HCT116 (cell line): ENCODE results near the gene RS1. TPM values are rescaled to one million over a fixed set of nuclear protein-coding genes. Genes with fewer than 3 reads are reported as not detected.

ENCODE experiments used
- ATAC-seq: fragments of 200-7000 bp; cut with Tn5 transposase; 2 replicates; pipeline ENCODE4 v1.9.1; 2020; ENCODE audit warnings: mild to moderate bottlenecking, moderate library complexity
- BruUV-seq: library from RNA; stranded (reverse); fragments of 400-500 nt; replicated peaks from 2 replicates; lab custom pipeline; 2021; lab: Mats Ljungman, UMichigan
- CTCF ChIA-PET: fragments of 300-600 bp; sonication (Branson Sonifier 250); formaldehyde crosslinking; loops from one replicate; lab custom pipeline; 2021; ENCODE audit warnings: antibody characterized with exemption; lab: Charles Lee
- POLR2A ChIA-PET: fragments of 300-600, 350-600 bp; sonication (Branson Sonifier 250); formaldehyde crosslinking; loops from one replicate; lab custom pipeline; 2021; ENCODE audit warnings: antibody characterized with exemption; lab: Charles Lee
- RAD21 ChIA-PET, 2 experiments: fragments of 300-600 bp; sonication (Branson Sonifier 250); formaldehyde crosslinking; loops; one replicate each; lab custom pipeline; 2023; ENCODE audit warnings: low total read pairs in 2 of 2; ENCODE audit not compliant: uncharacterized antibody in 2 of 2, unreplicated experiment in 2 of 2, low non-redundant PET in 1 of 2; lab: Charles Lee
- DNase-seq: peaks from one replicate; pipeline ENCODE4 v3.0.0-alpha.2; 2010; ENCODE audit warnings: low read depth, low spot score
- H2AFZ ChIP-seq: fragments of 200-600 bp; shearing (Covaris generic), sonication (generic); 2 replicates; pipeline ENCODE4 v1.6.1; 2017; ENCODE audit warnings: low read depth, mixed run types, mixed read lengths, antibody characterized with exemption, low read length; ENCODE audit not compliant: poor library complexity, severe bottlenecking
- H3K27ac ChIP-seq: 2 replicates; pipeline ENCODE4 v1.5.1; 2012; ENCODE audit warnings: low read depth, low read length
- H3K27me3 ChIP-seq: fragments of 200-600 bp; sonication (generic); 2 replicates; pipeline ENCODE4 v1.6.1; 2016; ENCODE audit warnings: mixed run types, low read length, mixed read lengths; ENCODE audit not compliant: insufficient read depth
- H3K36me3 ChIP-seq, 2 experiments: fragments of 200-500 bp in 1 of 2; fragments of 200-600 bp in 1 of 2; sonication (Bioruptor generic) in 1 of 2; sonication (generic) in 1 of 2; 2 replicates each; pipeline versions ENCODE4 v1.5.1 to v1.6.1; 2014 to 2016; ENCODE audit warnings: low read length in 2 of 2, inconsistent platforms in 1 of 2, mixed read lengths in 1 of 2, mixed run types in 1 of 2; ENCODE audit not compliant: insufficient read depth in 2 of 2, control insufficient read depth in 1 of 2
- H3K4me1 ChIP-seq, 2 experiments: fragments of 200-600 bp in 1 of 2; sonication (generic) in 1 of 2; 2 replicates each; pipeline versions ENCODE4 v1.5.1 to v1.6.1; 2012 to 2017; ENCODE audit warnings: low read length in 2 of 2, inconsistent platforms in 1 of 2, mild to moderate bottlenecking in 1 of 2, mixed read lengths in 1 of 2, mixed run types in 1 of 2, moderate library complexity in 1 of 2; ENCODE audit not compliant: insufficient read depth in 2 of 2, control insufficient read depth in 1 of 2
- H3K4me2 ChIP-seq: fragments of 200-600 bp; sonication (generic); 2 replicates; pipeline ENCODE4 v1.6.1; 2017; ENCODE audit warnings: mixed run types, low read length, mixed read lengths
- H3K4me3 ChIP-seq, 2 experiments: fragments of 200-600 bp in 1 of 2; sonication (generic) in 1 of 2; replicated peaks in 1 of 2; 2 replicates each; pipeline ENCODE4 v1.5.1; 2011 to 2016; ENCODE audit warnings: low read length in 2 of 2, control low read depth in 1 of 2, low read depth in 1 of 2, mild to moderate bottlenecking in 1 of 2, mixed read lengths in 1 of 2, mixed run types in 1 of 2
- H3K79me2 ChIP-seq: fragments of 200-600 bp; sonication (generic); 2 replicates; pipeline ENCODE4 v1.6.1; 2017; ENCODE audit warnings: mild to moderate bottlenecking, mixed run types, low read length, moderate library complexity, mixed read lengths; ENCODE audit not compliant: insufficient read depth
- H3K9ac ChIP-seq: fragments of 200-600 bp; sonication (generic); 2 replicates; pipeline ENCODE4 v1.6.1; 2016; ENCODE audit warnings: low read length, mixed read lengths
- H3K9me2 ChIP-seq: fragments of 200-600 bp; sonication (generic), shearing (Covaris generic); 2 replicates; pipeline ENCODE4 v1.6.1; 2017; ENCODE audit warnings: mixed run types, mild to moderate bottlenecking, moderate library complexity; ENCODE audit not compliant: insufficient read depth
- H3K9me3 ChIP-seq, 2 experiments: fragments of 200-500 bp in 1 of 2; fragments of 200-600 bp in 1 of 2; sonication (Bioruptor generic) in 1 of 2; sonication (generic) in 1 of 2; 2 replicates each; pipeline ENCODE4 v1.6.1; 2014 to 2017; ENCODE audit warnings: low read length in 2 of 2, mixed read lengths in 2 of 2, inconsistent platforms in 1 of 2, low read depth in 1 of 2, mild to moderate bottlenecking in 1 of 2, mixed run types in 1 of 2, moderate library complexity in 1 of 2; ENCODE audit not compliant: control insufficient read depth in 1 of 2, insufficient read depth in 1 of 2
- H4K20me1 ChIP-seq: fragments of 200-600 bp; sonication (generic), shearing (Covaris generic); 2 replicates; pipeline ENCODE4 v1.6.1; 2017; ENCODE audit warnings: mixed run types, mild to moderate bottlenecking, moderate library complexity; ENCODE audit not compliant: insufficient read depth
- EGR1 ChIP-seq: IDR thresholded peaks from 2 replicates; pipeline ENCODE4 v1.6.1; 2012; ENCODE audit warnings: low read depth
- EZH2 ChIP-seq: fragments of 200-600 bp; sonication (generic); IDR thresholded peaks from 2 replicates; pipeline ENCODE4 v1.6.1; 2017; ENCODE audit warnings: antibody characterized with exemption, mixed run types
- EZH2phosphoT487 ChIP-seq: fragments of 200-600 bp; IDR thresholded peaks from 2 replicates; pipeline ENCODE4 v1.6.1; 2018; ENCODE audit warnings: antibody characterized with exemption, borderline replicate concordance
- POLR2A ChIP-seq: IDR thresholded peaks from 2 replicates; pipeline ENCODE4 v1.7.0; 2011; ENCODE audit warnings: borderline replicate concordance; ENCODE audit not compliant: insufficient read depth, insufficient read length; ENCODE audit errors: extremely low read depth
- SP1 ChIP-seq: IDR thresholded peaks from 2 replicates; pipeline ENCODE4 v1.6.1; 2012; ENCODE audit warnings: low read depth
- YY1 ChIP-seq: IDR thresholded peaks from 2 replicates; pipeline ENCODE4 v1.6.1; 2011; ENCODE audit warnings: low read length, low read depth, moderate library complexity, mild to moderate bottlenecking; ENCODE audit not compliant: insufficient replicate concordance; ENCODE audit errors: extremely low read depth
- intact Hi-C: fragments of 100-400 bp; cut with micrococcal nuclease; formaldehyde crosslinking; loops from 2 replicates; pipeline ENCODE4 v1.10.0; 2022
- total RNA-seq: library from RNA; stranded (reverse); gene quantifications from one replicate; pipeline ENCODE4 v1.2.1, GENCODE V29; 2021; ENCODE audit not compliant: unreplicated experiment
- TF ChIP-seq, protein P1 (sequence below): IDR thresholded peaks from 2 replicates; pipeline ENCODE4 v1.6.1; 2011; ENCODE audit warnings: mild to moderate bottlenecking, low read length, moderate library complexity; ENCODE audit not compliant: insufficient replicate concordance; ENCODE audit errors: extremely low read depth
- TF ChIP-seq, protein P2 (sequence below), 3 experiments: fragments of 200-600 bp in 1 of 3; sonication (generic) in 1 of 3; IDR thresholded peaks in 2 of 3; conservative IDR thresholded peaks in 1 of 3; 2 replicates each; pipeline ENCODE4 v1.5.1; 2012 to 2017; ENCODE audit warnings: low read depth in 2 of 3, low read length in 2 of 3, antibody characterized with exemption in 1 of 3, borderline replicate concordance in 1 of 3, control low read depth in 1 of 3, mild to moderate bottlenecking in 1 of 3, mixed read lengths in 1 of 3, mixed run types in 1 of 3, moderate library complexity in 1 of 3; ENCODE audit not compliant: insufficient read depth in 1 of 3

Gene RS1
- total RNA-seq, 1 experiment from 2014 or later, result not detected

DNA sequence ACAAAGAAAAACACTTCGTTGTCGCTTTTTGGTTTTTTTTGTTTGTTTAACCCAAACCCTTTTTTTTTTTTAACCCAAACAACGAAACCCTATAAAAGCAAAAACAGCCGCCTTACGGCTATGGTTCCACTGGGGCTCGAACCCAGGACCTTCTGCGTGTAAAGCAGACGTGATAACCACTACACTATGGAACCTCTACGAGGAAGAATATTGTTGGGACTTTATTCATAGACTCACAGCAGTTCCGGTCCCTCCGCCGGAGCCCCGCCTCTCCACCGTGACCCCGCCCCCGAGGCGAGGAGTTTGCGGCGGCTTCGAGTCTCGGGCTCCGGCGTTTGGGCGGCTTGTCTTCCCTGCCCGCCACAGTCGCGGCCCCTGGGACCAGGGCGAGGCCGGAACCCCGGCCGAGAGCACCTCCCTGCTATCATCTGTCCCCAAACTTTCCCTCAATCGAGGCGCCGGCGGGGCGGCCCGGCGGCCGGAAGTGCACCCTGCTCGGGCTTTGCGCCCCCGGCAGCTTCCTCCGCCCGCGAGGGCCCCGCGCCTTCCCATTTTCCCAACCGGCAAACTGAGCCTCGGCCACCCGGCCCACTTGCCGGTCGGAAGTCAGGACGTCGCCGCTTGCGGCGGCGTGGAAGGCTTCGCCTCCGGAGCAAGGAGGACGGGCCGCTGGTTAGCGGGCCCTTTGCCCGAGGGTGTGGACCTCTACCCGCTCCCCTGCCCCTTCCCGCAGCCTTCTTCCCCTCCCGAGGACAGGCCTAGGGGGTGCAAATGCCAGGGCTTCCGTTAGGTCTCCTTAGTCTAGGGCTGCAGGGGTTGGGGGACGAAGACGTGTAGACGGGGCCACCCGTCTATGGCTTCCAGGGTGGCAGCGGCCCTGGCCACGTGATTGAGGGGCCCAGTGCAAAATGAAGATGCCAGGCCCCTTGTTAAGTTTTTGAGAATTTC is 3.2 kb upstream of the RS1 start (continued):
- TF ChIP-seq, protein P1, sequence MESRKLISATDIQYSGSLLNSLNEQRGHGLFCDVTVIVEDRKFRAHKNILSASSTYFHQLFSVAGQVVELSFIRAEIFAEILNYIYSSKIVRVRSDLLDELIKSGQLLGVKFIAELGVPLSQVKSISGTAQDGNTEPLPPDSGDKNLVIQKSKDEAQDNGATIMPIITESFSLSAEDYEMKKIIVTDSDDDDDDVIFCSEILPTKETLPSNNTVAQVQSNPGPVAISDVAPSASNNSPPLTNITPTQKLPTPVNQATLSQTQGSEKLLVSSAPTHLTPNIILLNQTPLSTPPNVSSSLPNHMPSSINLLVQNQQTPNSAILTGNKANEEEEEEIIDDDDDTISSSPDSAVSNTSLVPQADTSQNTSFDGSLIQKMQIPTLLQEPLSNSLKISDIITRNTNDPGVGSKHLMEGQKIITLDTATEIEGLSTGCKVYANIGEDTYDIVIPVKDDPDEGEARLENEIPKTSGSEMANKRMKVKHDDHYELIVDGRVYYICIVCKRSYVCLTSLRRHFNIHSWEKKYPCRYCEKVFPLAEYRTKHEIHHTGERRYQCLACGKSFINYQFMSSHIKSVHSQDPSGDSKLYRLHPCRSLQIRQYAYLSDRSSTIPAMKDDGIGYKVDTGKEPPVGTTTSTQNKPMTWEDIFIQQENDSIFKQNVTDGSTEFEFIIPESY, result no peak

GRCh38 chrX:18674417-18674787 is 2.5 kb upstream of the RS1 start:
- RAD21 ChIA-PET, result no interaction called here
- no peak overlapping the region for H3K27ac ChIP-seq
- H3K9ac ChIP-seq, result no peak overlapping the region
- H4K20me1 ChIP-seq, result no peaks in the 10 kb centered on the region
- H3K36me3 ChIP-seq, result no peaks in the 10 kb centered on the region
- intact Hi-C loops, result loop anchor here (10.0 kb wide), 1 partner anchor 250 kb away; the partner anchor contains the start of gene CDKL5
- DNase-seq (no peak), ATAC-seq (no peak)
- H3K9me2 ChIP-seq, result no peaks in the 10 kb centered on the region
- peaks cover 0 to 6% of the 10 kb centered on the region in 2 experiments; a peak in 1 of 4 replicates for H3K4me1 ChIP-seq
- CTCF ChIA-PET, result no interaction called here
- no peak overlapping the region for H3K4me3 ChIP-seq
- H3K9me3 ChIP-seq, result no peaks in the 10 kb centered on the region
- POLR2A ChIA-PET, result no interaction called here
- BruUV-seq, result no TSS peak
- H3K4me2 ChIP-seq, result no peak overlapping the region
- TF ChIP-seq, protein P2, sequence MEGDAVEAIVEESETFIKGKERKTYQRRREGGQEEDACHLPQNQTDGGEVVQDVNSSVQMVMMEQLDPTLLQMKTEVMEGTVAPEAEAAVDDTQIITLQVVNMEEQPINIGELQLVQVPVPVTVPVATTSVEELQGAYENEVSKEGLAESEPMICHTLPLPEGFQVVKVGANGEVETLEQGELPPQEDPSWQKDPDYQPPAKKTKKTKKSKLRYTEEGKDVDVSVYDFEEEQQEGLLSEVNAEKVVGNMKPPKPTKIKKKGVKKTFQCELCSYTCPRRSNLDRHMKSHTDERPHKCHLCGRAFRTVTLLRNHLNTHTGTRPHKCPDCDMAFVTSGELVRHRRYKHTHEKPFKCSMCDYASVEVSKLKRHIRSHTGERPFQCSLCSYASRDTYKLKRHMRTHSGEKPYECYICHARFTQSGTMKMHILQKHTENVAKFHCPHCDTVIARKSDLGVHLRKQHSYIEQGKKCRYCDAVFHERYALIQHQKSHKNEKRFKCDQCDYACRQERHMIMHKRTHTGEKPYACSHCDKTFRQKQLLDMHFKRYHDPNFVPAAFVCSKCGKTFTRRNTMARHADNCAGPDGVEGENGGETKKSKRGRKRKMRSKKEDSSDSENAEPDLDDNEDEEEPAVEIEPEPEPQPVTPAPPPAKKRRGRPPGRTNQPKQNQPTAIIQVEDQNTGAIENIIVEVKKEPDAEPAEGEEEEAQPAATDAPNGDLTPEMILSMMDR (IDR thresholded peaks at IDR 0.05 in 2 of 3, conservative IDR thresholded peaks at IDR 0.05 in 1 of 3; ENCODE audit: borderline replicate concordance in 1 of 3, insufficient read depth in 1 of 3, low read depth in 2 of 3, low read length in 2 of 3), result no peak
- TF ChIP-seq EZH2 (no peak), YY1 (no peak), EZH2phosphoT487 (no peak), POLR2A (no peak), EGR1 (no peak), SP1 (no peak)
- H3K27me3 ChIP-seq, result no peaks in the 10 kb centered on the region
- H3K79me2 ChIP-seq, result no peaks in the 10 kb centered on the region
- no peak overlapping the region for H2AFZ ChIP-seq
